Lung (tissue), 12 donors: ENCODE data around the gene PDCD1. TPM values are rescaled to one million over a fixed set of nuclear protein-coding genes. Genes with fewer than 3 reads are reported as not detected.

Experiments used
- ATAC-seq: fragments of 200-7000 bp; cut with Tn5 transposase; one replicate; pipeline ENCODE4 v1.9.1; 2020; ENCODE audit warnings: moderate number of reproducible peaks; ENCODE audit not compliant: insufficient read depth, low FRiP score
- DNase-seq, 3 donors: peaks; one replicate each; pipeline ENCODE4 v3.0.0-alpha.2; 2013 to 2017
- H3K27ac ChIP-seq, 2 donors: one replicate each; pipeline ENCODE4 v1.5.1; 2013; ENCODE audit warnings: mild to moderate bottlenecking in 2 of 2, moderate library complexity in 2 of 2, control low read depth in 1 of 2, inconsistent platforms in 1 of 2, low read depth in 1 of 2, low read length in 1 of 2
- H3K27me3 ChIP-seq, 3 donors: one replicate each; pipeline ENCODE4 v1.5.1; 2013; ENCODE audit warnings: low read length in 2 of 3; ENCODE audit not compliant: control insufficient read depth in 3 of 3, insufficient read depth in 3 of 3
- H3K36me3 ChIP-seq, 4 donors: one replicate each; pipeline ENCODE4 v1.5.1; 2013; ENCODE audit warnings: low read length in 4 of 4, mild to moderate bottlenecking in 1 of 4, moderate library complexity in 1 of 4; ENCODE audit not compliant: control insufficient read depth in 4 of 4, insufficient read depth in 4 of 4
- H3K4me1 ChIP-seq, 5 donors: one replicate each; pipeline ENCODE4 v1.5.1; 2013; ENCODE audit warnings: low read length in 5 of 5, mild to moderate bottlenecking in 2 of 5, moderate library complexity in 1 of 5; ENCODE audit not compliant: control insufficient read depth in 5 of 5, insufficient read depth in 5 of 5
- H3K4me3 ChIP-seq: one replicate; pipeline ENCODE4 v1.5.1; 2013; ENCODE audit warnings: mild to moderate bottlenecking, control low read depth, moderate library complexity
- H3K9ac ChIP-seq, 2 donors: one replicate each; pipeline ENCODE4 v1.5.1; 2013; ENCODE audit warnings: low read length in 2 of 2, control low read depth in 1 of 2; ENCODE audit not compliant: insufficient read depth in 1 of 2
- H3K9me3 ChIP-seq, 4 donors: one replicate each; pipeline ENCODE4 v1.5.1; 2013; ENCODE audit warnings: low read length in 3 of 4, mild to moderate bottlenecking in 1 of 4, moderate library complexity in 1 of 4; ENCODE audit not compliant: control insufficient read depth in 4 of 4, insufficient read depth in 3 of 4
- CTCF ChIP-seq: IDR thresholded peaks from 2 replicates; pipeline ENCODE4 v1.5.1; 2012; ENCODE audit warnings: mild to moderate bottlenecking; ENCODE audit errors: control extremely low read depth, extremely low read depth
- WGBS, 2 donors: extraction: QIAGEN DNeasy Blood & Tissue Kit; methylation state at CpG; one replicate each; pipeline ENCODE4 v1.1.7; 2013; 5-methylcytosine and 5-hydroxymethylcytosine counted together
- polyA plus RNA-seq, 2 donors: library from polyadenylated mRNA; stranded (reverse); fragments of 200-250 nt; gene quantifications; one replicate each; pipeline ENCODE4 v1.2.1, GENCODE V29; 2013
- total RNA-seq, 2 donors: library from RNA; depleted of rRNA in 1 of 2; stranded (reverse); fragments of >200 nt in 1 of 2; gene quantifications; one replicate each; pipeline ENCODE4 v1.2.1, GENCODE V29; 2014 to 2021
- donor health status: control.
- donor health status: control.
- donor health status: Bipolar disorder and iron deficiency.
- donor health status: healthy.
- donor health status: DM: yes; HTN: yes; CAD: no.

PDCD1 gene
- total and polyA plus RNA-seq, 4 donors, result 0.59 to 0.97 (median 0.81) TPM

- H3K27me3 ChIP-seq, result no peaks in the 10 kb centered on the region
- no peak overlapping the region for H3K27ac ChIP-seq
- H3K9me3 ChIP-seq, result no peaks in the 10 kb centered on the region
- H3K4me1 ChIP-seq, result peaks cover 0 to 20% (median 2%) of the 10 kb centered on the region in 5 donors
- no peak overlapping the region for H3K9ac ChIP-seq
- WGBS, 2 donors, result 85 to 90% methylated on average over 11 of the region's 11 CpGs
- DNase-seq (no peak), ATAC-seq (no peak)
- no peak overlapping the region for H3K4me3 ChIP-seq
- no peak for TF ChIP-seq CTCF
- no peaks in the 10 kb centered on the region for H3K36me3 ChIP-seq
These were observed 36.7 kb upstream of the PDCD1 start for GRCh38 chr2:241895427-241895711.

DNA sequence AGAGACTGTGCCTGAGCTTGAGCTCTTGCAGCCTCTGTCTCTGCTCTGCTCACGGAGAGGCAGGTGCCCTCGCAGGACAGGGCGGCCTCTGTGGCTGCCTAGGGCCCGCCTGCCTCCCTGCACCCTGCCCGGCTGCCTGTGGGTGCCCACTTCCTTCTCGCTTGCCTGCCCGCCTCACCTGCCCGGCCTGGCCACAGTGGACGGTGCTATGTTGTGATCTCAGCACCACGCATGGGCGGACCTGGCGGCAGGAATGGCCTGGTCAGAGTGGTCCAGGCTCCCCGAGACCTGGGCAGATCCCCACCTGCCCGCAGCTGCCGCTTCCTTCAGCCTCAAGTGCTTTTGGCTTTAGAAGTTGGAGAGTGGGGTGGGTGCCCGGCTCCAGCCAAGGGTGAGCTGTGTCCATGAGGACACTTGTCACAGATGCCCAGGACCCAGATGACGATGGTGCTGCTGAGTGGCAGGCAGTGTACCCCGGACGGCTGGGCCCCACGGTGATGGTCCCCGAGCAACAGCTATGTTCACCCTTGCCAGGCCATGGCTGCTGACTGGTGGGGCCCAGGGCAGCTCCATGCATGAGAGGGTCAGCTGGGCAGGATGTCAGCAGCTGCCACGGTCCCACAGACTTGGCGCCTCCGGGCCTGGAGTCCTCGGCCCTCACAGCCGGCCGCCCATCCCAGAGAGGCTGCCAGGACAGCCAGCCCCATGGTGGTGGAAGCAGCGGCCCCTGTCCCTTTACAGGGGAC lies 36.2 kb upstream of the PDCD1 start:
- no peak overlapping the region for H3K27ac ChIP-seq
- H3K4me3 ChIP-seq, result no peak overlapping the region
- H3K36me3 ChIP-seq, result no peaks in the 10 kb centered on the region
- 89 to 90% methylated on average over 28 of the region's 28 CpGs for WGBS, 2 donors
- H3K9me3 ChIP-seq, result no peaks in the 10 kb centered on the region
- H3K27me3 ChIP-seq, result no peaks in the 10 kb centered on the region
- ATAC-seq (no peak), DNase-seq (no peak)
- no peak for TF ChIP-seq CTCF
- peaks cover 0 to 16% (median 0%) of the 10 kb centered on the region in 5 donors for H3K4me1 ChIP-seq
- H3K9ac ChIP-seq, result no peak overlapping the region

DNA sequence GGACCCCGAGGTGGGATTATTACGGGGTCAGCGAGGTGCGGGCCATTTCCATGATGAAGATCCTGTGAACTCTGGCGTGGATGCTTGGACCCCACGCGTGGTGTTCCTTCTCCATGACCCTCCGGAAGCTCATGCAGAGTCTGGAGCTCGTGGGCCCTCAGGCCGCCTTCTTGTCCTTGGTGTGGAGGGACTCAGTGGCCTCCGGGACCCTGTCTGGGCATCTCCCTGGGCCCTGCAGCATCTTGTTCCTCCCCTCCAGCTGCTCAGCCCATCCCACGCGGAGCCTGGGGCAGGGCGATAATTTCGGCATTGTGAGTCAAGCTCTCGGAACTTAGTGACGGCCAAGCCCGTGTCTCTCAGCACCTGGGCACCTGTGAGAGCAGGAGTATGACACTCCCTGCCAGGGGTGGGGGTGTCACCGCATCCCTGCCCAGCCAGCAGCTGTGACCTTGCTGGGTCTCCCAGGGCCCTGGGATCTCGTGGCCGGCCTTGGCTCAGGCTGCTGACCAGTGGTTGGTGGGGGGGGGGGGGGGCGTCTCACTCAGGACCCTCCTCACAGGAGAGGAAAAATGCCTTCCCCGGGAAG lies 35.5 kb upstream of the PDCD1 start:
- 92% methylated on average over 22 to 23 of the region's 23 CpGs for WGBS, 2 donors
- Histone ChIP-seq H3K4me1 (peaks cover 0 to 12% (median 0%) of the 10 kb centered on the region in 5 donors), H3K9me3 (no peaks in the 10 kb centered on the region), H3K27ac (no peak overlapping the region), H3K27me3 (no peaks in the 10 kb centered on the region), H3K4me3 (no peak overlapping the region), H3K36me3 (no peaks in the 10 kb centered on the region), H3K9ac (no peak overlapping the region)
- ATAC-seq (no peak), DNase-seq (no peak)
- no peak for TF ChIP-seq CTCF
